Prostate gland (tissue), 2 donors: ENCODE results near the gene PSMB3.

Experiments used
- POLR2A ChIP-seq: fragments of 450-650 bp; IDR thresholded peaks from one replicate; pipeline ENCODE4 v1.6.1; 2016; ENCODE audit warnings: antibody characterized with exemption, mild to moderate bottlenecking
- TF ChIP-seq, protein P1 (sequence below), 4 experiments: fragments of 200-600 bp in 2 of 4; fragments of 450-650 bp in 2 of 4; sonication (generic) in 2 of 4; IDR thresholded peaks; 1 replicate in 3 of 4; 2 replicates in 1 of 4; pipeline ENCODE4 v1.5.1; 2016 to 2019; ENCODE audit warnings: antibody characterized with exemption in 4 of 4, mild to moderate bottlenecking in 2 of 4, moderate library complexity in 2 of 4

DNA sequence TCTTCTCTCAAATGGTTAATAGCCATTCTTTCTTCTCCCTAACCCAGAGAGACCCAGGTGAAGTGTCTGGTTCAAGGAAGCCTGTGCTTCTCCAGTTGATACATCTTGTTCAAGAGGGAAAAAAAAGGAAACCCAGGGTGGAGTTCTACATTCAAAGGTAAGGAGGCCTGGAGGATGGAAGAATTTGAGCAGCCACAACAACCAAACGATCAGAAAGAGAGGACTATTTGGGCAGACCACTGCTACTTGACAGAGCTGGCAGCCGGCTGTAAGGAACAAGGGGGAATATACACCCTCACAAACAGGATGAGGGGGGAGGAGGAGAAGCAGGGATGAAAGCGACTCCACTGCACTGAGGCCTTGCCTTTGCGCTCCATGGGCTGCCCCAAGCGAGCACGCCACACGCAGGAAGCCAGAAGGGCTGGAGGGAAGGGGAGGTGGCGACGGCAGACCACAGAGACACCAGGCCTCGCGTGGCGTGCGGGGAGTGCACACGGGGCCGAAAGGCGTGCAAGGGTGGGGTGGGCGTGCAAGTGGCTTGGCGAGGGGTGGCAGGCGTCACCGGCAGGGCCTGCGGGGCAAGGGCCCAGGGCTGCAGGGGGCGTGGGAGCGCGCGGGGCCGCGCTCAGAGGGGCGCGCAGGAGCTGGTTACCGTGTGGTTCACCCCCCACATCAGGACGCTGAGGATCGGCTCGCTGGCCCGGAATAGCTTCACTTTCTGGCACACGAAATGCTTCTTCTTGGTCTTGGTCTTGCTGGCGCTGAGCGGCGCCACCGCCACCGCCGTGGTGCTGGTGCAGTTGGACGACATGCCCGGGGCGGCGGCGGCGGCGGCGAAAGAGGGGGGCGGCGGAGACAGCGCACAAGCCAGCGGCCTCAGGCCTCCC, 46.3 kb downstream of the PSMB3 start:
- TF ChIP-seq, protein P1, sequence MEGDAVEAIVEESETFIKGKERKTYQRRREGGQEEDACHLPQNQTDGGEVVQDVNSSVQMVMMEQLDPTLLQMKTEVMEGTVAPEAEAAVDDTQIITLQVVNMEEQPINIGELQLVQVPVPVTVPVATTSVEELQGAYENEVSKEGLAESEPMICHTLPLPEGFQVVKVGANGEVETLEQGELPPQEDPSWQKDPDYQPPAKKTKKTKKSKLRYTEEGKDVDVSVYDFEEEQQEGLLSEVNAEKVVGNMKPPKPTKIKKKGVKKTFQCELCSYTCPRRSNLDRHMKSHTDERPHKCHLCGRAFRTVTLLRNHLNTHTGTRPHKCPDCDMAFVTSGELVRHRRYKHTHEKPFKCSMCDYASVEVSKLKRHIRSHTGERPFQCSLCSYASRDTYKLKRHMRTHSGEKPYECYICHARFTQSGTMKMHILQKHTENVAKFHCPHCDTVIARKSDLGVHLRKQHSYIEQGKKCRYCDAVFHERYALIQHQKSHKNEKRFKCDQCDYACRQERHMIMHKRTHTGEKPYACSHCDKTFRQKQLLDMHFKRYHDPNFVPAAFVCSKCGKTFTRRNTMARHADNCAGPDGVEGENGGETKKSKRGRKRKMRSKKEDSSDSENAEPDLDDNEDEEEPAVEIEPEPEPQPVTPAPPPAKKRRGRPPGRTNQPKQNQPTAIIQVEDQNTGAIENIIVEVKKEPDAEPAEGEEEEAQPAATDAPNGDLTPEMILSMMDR (IDR thresholded peaks at IDR 0.05): no peak
- no peak for TF ChIP-seq POLR2A
